NCI-H69 (cell line): ENCODE results near the gene DNAJA4.
A peak's percentile ranks its signal among the peaks of the same experiment; 100 is the strongest.

Experiments
- DNase-seq: peaks from one replicate; lab custom pipeline; 2025; lab: John Stamatoyannopoulos, UW

The DNAJA4 gene

GRCh38 chr15:78315686-78316282 lies 51.4 kb downstream of the DNAJA4 start:
- peak; percentile 81 for DNase-seq

GRCh38 chr15:78316283-78317083 lies 52.1 kb downstream of the DNAJA4 start:
- DNase-seq: peak; percentile 91

DNA sequence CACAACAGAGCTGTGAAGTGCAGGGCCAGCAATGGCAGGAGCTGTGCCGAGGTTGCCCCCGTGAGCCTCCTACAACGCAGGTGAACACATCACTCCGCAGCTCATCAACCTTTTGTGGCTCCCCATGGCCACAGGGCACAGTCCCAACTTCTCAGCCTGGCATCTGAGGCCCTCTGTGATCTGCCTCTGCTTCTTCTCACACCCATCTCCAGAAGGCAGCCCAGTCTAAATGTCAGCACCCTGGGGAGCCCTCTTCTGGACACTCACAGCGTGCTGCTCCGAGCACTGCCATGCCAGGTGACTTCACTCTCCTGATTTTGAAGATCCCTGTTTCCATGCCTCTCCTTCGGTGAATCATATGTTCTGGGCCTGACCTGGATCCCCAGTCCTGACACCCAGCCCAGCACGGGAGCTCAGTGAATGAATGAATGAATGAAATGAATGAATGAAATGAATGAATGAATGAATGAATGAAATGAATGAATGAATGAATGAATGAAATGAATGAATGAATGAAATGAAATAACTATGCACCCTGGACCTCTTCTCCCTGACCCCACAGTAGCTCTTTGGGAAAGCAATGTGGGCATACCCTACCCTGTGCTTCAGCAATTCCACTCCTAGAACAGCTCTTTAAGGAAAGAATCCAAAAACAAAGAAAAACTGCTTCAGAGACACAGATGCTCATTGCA lies 52.9 kb downstream of the DNAJA4 start:
- peak; percentile 51 for DNase-seq

GRCh38 chr15:78319588-78319987 lies 55.2 kb downstream of the DNAJA4 start:
- DNase-seq: no peak

DNA sequence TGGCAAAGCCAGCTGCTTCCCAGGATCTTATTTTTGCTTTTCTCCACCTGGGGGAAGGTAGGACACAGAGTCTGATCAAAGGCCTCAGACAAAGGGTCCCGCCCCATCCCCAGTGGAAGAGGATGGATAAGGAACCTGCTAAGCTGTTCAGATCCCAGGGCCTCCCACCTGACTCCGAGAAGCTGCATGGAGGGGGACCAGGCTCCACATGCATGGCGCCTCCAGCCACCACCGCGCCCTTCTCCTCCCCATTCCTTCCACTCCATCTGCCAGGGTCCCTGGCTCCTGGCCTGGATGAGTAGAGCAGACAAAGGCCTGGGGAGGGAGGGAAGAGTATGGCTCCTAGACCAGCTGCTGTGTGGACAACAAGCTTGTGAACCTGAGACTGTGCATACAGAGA lies 55.8 kb downstream of the DNAJA4 start:
- peak; percentile 85 for DNase-seq

GRCh38 chr15:78321041-78321570 lies 56.7 kb downstream of the DNAJA4 start:
- DNase-seq: peak; percentile 8

DNA sequence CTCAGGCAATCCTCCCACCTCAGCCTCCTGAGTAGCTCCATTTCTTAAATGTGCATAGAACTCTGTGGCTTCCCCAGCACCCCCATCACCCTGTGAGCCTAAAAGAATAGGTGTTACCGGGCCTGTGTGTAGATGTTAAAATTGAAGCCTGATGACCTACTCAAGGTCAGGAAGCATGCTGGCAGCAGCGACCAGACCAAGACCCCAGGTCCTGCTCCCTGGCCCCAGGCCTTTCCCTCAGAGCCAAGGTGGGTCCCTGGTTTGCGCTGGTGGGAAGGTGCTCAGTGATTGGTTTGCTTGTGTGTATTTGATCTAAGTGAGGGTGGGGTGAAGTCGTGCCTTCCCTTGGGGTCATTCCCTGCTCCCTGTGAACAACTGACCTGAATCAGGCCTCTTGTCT lies 57.4 kb downstream of the DNAJA4 start:
- no peak for DNase-seq

DNA sequence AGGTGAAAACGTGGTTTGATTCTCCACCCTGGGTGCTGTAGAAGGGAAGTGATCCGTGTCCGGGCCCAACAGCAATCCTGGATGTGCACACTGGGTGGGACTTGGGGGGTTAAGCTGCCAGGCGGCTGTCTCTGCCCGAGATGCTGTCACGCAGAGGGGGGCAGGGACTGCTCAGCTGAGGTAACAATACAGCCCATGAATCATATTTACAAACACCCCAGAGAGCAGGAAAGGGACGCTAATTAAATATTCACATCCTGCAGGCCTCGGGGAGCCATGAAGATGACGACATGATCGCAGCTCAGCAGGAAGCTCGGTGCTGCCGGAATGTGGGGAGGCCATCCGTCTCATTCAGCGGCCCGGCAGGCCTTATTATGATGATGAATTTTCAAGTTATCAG lies 57.9 kb downstream of the DNAJA4 start:
- peak; percentile 96 for DNase-seq

DNA sequence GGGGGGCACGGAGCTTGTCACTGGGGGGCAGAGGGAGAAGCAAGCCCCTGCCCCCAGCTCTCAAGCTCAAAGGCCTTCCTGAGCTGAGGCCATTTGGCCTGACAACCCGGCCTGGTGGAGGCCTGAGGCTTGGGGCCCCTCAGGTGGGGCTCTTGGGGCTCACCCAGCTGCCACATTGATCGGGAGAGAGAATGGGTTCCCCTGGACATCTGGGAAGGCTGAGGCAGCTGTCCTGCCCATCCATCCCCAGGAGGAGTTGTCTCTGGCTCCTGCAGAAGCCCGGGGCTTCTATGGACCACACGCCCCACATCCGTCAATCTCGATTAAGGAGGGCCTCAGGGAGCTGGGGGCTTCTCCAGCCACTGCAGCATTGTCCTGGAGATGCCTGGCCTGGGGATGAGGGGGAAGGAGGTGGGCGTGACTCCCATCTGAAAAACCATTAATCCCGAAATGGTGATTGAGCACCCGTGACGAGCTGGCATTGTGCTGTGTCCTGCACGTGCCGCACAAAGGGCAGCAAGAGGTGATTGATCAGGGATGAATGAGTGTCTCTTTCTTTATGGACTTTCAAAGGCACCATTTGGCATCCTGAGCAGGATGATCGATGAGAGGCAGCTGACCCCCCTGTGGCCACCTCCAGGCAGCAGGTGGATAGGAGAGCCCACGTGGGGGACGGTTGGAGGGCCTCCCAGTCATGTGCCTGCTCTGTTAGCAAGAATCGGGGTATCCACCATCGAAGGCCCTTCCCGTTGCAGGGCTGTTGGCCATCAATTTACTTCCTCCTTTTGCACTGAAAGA lies 58.6 kb downstream of the DNAJA4 start:
- peak; percentile 72 for DNase-seq

- no peak for DNase-seq
These were observed 59.3 kb downstream of the DNAJA4 start for GRCh38 chr15:78323693-78324092.

GRCh38 chr15:78324144-78324543 lies 59.8 kb downstream of the DNAJA4 start:
- no peak for DNase-seq

- DNase-seq: peak; percentile 9
These were observed 60.9 kb downstream of the DNAJA4 start for GRCh38 chr15:78325092-78325843.

GRCh38 chr15:78327466-78327865 lies 63.1 kb downstream of the DNAJA4 start:
- no peak for DNase-seq

DNA sequence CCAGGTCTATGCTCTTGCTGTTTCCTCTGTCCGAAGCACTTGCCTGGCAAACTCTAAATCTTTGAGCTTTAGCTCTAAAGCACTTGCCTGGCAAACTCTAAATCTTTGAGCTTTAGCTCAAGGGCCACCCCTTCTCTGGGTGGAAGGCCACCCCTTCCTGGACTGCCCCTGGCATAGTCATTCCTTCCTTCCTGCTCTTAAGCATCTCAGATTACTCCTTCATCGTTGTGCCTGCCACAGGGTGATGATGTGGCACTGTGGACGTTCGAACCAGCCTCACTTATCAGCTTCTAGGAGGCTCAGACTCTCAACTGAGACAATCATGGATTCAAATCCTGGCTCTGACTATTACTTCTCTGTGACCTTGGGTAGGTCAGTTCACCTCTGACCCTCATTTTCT lies 65.3 kb downstream of the DNAJA4 start:
- DNase-seq: no peak
